ENCODE measurements around the gene CLDN9. TPM values are rescaled to one million over a fixed set of nuclear protein-coding genes. Genes with fewer than 3 reads are reported as not detected.

Gene CLDN9
- total RNA-seq, 1 experiment from 2014 or later: not detected

- Histone ChIP-seq H3K27me3 (replicated peaks; ENCODE audit: insufficient read depth, low read depth, low read length, poor library complexity) (no peaks in the 10 kb centered on the region), H3K36me3 (ENCODE audit: insufficient read depth, low read length, poor library complexity, severe bottlenecking) (peaks cover 42% of the 10 kb centered on the region), H3K4me1 (ENCODE audit: insufficient read depth, low read length, poor library complexity, severe bottlenecking) (peaks cover 19% of the 10 kb centered on the region), H3K27ac (ENCODE audit: low read depth, low read length, poor library complexity, severe bottlenecking) (peak overlapping the region; percentile 37), H3K4me3 (ENCODE audit: low read depth, low read length, poor library complexity, severe bottlenecking) (no peak overlapping the region), H3K9me3 (ENCODE audit: low read depth, low read length, poor library complexity, severe bottlenecking) (no peaks in the 10 kb centered on the region)
- POLR2A ChIA-PET (ENCODE audit: low non-redundant PET): no interaction called here
- intact Hi-C loops (cut with micrococcal nuclease; ENCODE audit: unreplicated experiment): no loop called here
- CTCF ChIA-PET: no interaction called here
- TF ChIP-seq CTCF (conservative IDR thresholded peaks at IDR 0.05; ENCODE audit: low read depth, low read length): no peak
- TF ChIP-seq EZH2 (IDR thresholded peaks at IDR 0.05; ENCODE audit: borderline replicate concordance, low read depth, low read length, poor library complexity, severe bottlenecking): no peak
- no TSS peak for BruUV-seq (replicated peaks)
- DNase-seq (ENCODE audit: low spot score): no peak
These were observed 41.4 kb upstream of the CLDN9 start for GRCh38 chr16:2971134-2971984.

- ChIA-PET CTCF (no interaction called here), POLR2A (ENCODE audit: low non-redundant PET) (no interaction called here)
- H3K4me3 ChIP-seq (ENCODE audit: low read depth, low read length, poor library complexity, severe bottlenecking): no peak overlapping the region
- intact Hi-C loops (cut with micrococcal nuclease; ENCODE audit: unreplicated experiment): no loop called here
- H3K4me1 ChIP-seq (ENCODE audit: insufficient read depth, low read length, poor library complexity, severe bottlenecking): peaks cover 19% of the 10 kb centered on the region
- peaks cover 50% of the 10 kb centered on the region for H3K36me3 ChIP-seq (ENCODE audit: insufficient read depth, low read length, poor library complexity, severe bottlenecking)
- no peaks in the 10 kb centered on the region for H3K27me3 ChIP-seq (replicated peaks; ENCODE audit: insufficient read depth, low read depth, low read length, poor library complexity)
- DNase-seq (ENCODE audit: low spot score): peak; percentile 41
- no TSS peak for BruUV-seq (replicated peaks)
- peak overlapping the region; percentile 37 for H3K27ac ChIP-seq (ENCODE audit: low read depth, low read length, poor library complexity, severe bottlenecking)
- TF ChIP-seq EZH2 (IDR thresholded peaks at IDR 0.05; ENCODE audit: borderline replicate concordance, low read depth, low read length, poor library complexity, severe bottlenecking) (no peak), CTCF (conservative IDR thresholded peaks at IDR 0.05; ENCODE audit: low read depth, low read length) (no peak)
- H3K9me3 ChIP-seq (ENCODE audit: low read depth, low read length, poor library complexity, severe bottlenecking): no peaks in the 10 kb centered on the region
These were observed 40.5 kb upstream of the CLDN9 start for GRCh38 chr16:2971985-2972784.

GRCh38 chr16:2973093-2973492 lies 39.6 kb upstream of the CLDN9 start:
- no TSS peak for BruUV-seq (replicated peaks)
- H3K36me3 ChIP-seq (ENCODE audit: insufficient read depth, low read length, poor library complexity, severe bottlenecking): peaks cover 50% of the 10 kb centered on the region
- CTCF ChIA-PET: no interaction called here
- TF ChIP-seq EZH2 (IDR thresholded peaks at IDR 0.05; ENCODE audit: borderline replicate concordance, low read depth, low read length, poor library complexity, severe bottlenecking) (no peak), CTCF (conservative IDR thresholded peaks at IDR 0.05; ENCODE audit: low read depth, low read length) (no peak)
- H3K27ac ChIP-seq (ENCODE audit: low read depth, low read length, poor library complexity, severe bottlenecking): peak overlapping the region; percentile 37
- peaks cover 19% of the 10 kb centered on the region for H3K4me1 ChIP-seq (ENCODE audit: insufficient read depth, low read length, poor library complexity, severe bottlenecking)
- POLR2A ChIA-PET (ENCODE audit: low non-redundant PET): no interaction called here
- DNase-seq (ENCODE audit: low spot score): peak; percentile 50
- H3K9me3 ChIP-seq (ENCODE audit: low read depth, low read length, poor library complexity, severe bottlenecking): no peaks in the 10 kb centered on the region
- H3K4me3 ChIP-seq (ENCODE audit: low read depth, low read length, poor library complexity, severe bottlenecking): no peak overlapping the region
- no peaks in the 10 kb centered on the region for H3K27me3 ChIP-seq (replicated peaks; ENCODE audit: insufficient read depth, low read depth, low read length, poor library complexity)
- intact Hi-C loops (cut with micrococcal nuclease; ENCODE audit: unreplicated experiment): no loop called here

Measured in A673 (cell line).